Gastrocnemius medialis (tissue), 4 donors: Measurements from ENCODE around the gene INPP5A. TPM values are rescaled to one million over a fixed set of nuclear protein-coding genes. Genes with fewer than 3 reads are reported as not detected.

Source experiments
- ATAC-seq, 2 donors: fragments of 150-250 bp; one replicate each; pipeline ENCODE4 v1.9.1; 2016
- DNase-seq, 2 donors: peaks; one replicate each; pipeline ENCODE4 v3.0.0-alpha.2; 2019
- H3K27ac ChIP-seq, 4 donors: fragments of 200-600 bp; sonication (generic); 1 replicate in 1 of 4; 2 replicates in 3 of 4; pipeline ENCODE4 v1.5.1; 2016 to 2018; ENCODE audit warnings: mild to moderate bottlenecking in 2 of 4, moderate library complexity in 1 of 4
- H3K27me3 ChIP-seq, 3 donors: fragments of 200-600 bp; sonication (generic) in 2 of 3; 1 replicate in 1 of 3; 2 replicates in 2 of 3; pipeline versions ENCODE4 v1.5.1 to v1.6.0; 2016 to 2019; ENCODE audit warnings: mild to moderate bottlenecking in 1 of 3, moderate library complexity in 1 of 3
- H3K36me3 ChIP-seq, 2 donors: fragments of 200-600 bp; sonication (generic) in 1 of 2; one replicate each; pipeline ENCODE4 v1.5.1; 2017 to 2018
- H3K4me1 ChIP-seq, 2 donors: fragments of 200-600 bp; sonication (generic) in 1 of 2; one replicate each; pipeline ENCODE4 v1.5.1; 2016 to 2017; ENCODE audit warnings: mild to moderate bottlenecking in 2 of 2
- H3K4me3 ChIP-seq, 4 donors: fragments of 200-600 bp; sonication (generic) in 3 of 4; 1 replicate in 1 of 4; 2 replicates in 3 of 4; pipeline ENCODE4 v1.5.1; 2016 to 2019; ENCODE audit warnings: mild to moderate bottlenecking in 2 of 4
- H3K9me3 ChIP-seq, 3 donors: fragments of 200-600 bp; sonication (generic) in 2 of 3; 1 replicate in 1 of 3; 2 replicates in 2 of 3; pipeline ENCODE4 v1.5.1; 2016 to 2019
- POLR2A ChIP-seq, 2 donors: fragments of 450-650 bp; IDR thresholded peaks; one replicate each; pipeline ENCODE4 v1.6.1; 2017; ENCODE audit warnings: antibody characterized with exemption in 2 of 2, mild to moderate bottlenecking in 2 of 2, moderate library complexity in 2 of 2
- in situ Hi-C, 4 donors: fragments of 200-750 bp; cut with MboI; loops; one replicate each; pipeline versions ENCODE4 v1.15.0 to v1.8.0; 2017; ENCODE audit warnings: low sequenced_read_pairs in 4 of 4
- intact Hi-C: fragments of 100-400 bp; cut with DNase I; formaldehyde crosslinking; loops from one replicate; pipeline ENCODE4 v1.15.1; 2023; ENCODE audit warnings: low total_unique reads
- total RNA-seq, 4 donors: library from RNA; depleted of rRNA; stranded (reverse); fragments of >200 nt; gene quantifications; one replicate each; pipeline versions ENCODE4 v1.1.0 to v1.2.3, GENCODE V29; 2016
- TF ChIP-seq, protein P1 (sequence below), 5 experiments: fragments of 450-650 bp in 3 of 5; fragments of 200-600 bp in 2 of 5; sonication (generic) in 2 of 5; IDR thresholded peaks in 4 of 5; conservative IDR thresholded peaks in 1 of 5; 1 replicate in 4 of 5; 2 replicates in 1 of 5; pipeline ENCODE4 v1.5.1; 2016 to 2019; ENCODE audit warnings: antibody characterized with exemption in 5 of 5, mild to moderate bottlenecking in 3 of 5, moderate library complexity in 3 of 5

Gene INPP5A
- total RNA-seq, 4 donors from 2014 or later: 74.9 to 107 (median 92.4) TPM

GRCh38 chr10:132606536-132607316 is 69.1 kb downstream of the INPP5A start:
- peak; percentile 56 to 79 for DNase-seq
- Histone ChIP-seq H3K9me3 (no peaks in the 10 kb centered on the region), H3K4me1 (peaks cover 22 to 25% of the 10 kb centered on the region in 2 donors), H3K36me3 (no peaks in the 10 kb centered on the region), H3K27me3 (no peaks in the 10 kb centered on the region), H3K4me3 (peak overlapping the region in 3 of 4 donors; percentile 17 to 43 (median 18)), H3K27ac (peak overlapping the region in 1 of 4 donors; percentile 35)
- TF ChIP-seq, protein P1, sequence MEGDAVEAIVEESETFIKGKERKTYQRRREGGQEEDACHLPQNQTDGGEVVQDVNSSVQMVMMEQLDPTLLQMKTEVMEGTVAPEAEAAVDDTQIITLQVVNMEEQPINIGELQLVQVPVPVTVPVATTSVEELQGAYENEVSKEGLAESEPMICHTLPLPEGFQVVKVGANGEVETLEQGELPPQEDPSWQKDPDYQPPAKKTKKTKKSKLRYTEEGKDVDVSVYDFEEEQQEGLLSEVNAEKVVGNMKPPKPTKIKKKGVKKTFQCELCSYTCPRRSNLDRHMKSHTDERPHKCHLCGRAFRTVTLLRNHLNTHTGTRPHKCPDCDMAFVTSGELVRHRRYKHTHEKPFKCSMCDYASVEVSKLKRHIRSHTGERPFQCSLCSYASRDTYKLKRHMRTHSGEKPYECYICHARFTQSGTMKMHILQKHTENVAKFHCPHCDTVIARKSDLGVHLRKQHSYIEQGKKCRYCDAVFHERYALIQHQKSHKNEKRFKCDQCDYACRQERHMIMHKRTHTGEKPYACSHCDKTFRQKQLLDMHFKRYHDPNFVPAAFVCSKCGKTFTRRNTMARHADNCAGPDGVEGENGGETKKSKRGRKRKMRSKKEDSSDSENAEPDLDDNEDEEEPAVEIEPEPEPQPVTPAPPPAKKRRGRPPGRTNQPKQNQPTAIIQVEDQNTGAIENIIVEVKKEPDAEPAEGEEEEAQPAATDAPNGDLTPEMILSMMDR (IDR thresholded peaks at IDR 0.05 in 4 of 5, conservative IDR thresholded peaks at IDR 0.05 in 1 of 5): no peak
- no peak for TF ChIP-seq POLR2A (IDR thresholded peaks at IDR 0.05)
- intact Hi-C loops: no loop called here
- peak; percentile 78 to 91 for ATAC-seq
- in situ Hi-C loops: no loop called here

- Histone ChIP-seq H3K36me3 (no peaks in the 10 kb centered on the region), H3K27ac (no peak overlapping the region), H3K4me3 (no peak overlapping the region), H3K27me3 (no peaks in the 10 kb centered on the region), H3K9me3 (no peaks in the 10 kb centered on the region), H3K4me1 (peaks cover 18 to 28% of the 10 kb centered on the region in 2 donors)
- DNase-seq: no peak
- no peak for ATAC-seq
- no peak for TF ChIP-seq POLR2A (IDR thresholded peaks at IDR 0.05)
- TF ChIP-seq, protein P1 (IDR thresholded peaks at IDR 0.05 in 4 of 5, conservative IDR thresholded peaks at IDR 0.05 in 1 of 5): no peak
- in situ Hi-C loops (no loop called here), intact Hi-C loops (no loop called here)
These were observed 69.9 kb downstream of the INPP5A start for GRCh38 chr10:132607491-132607890.

GRCh38 chr10:132607961-132608495 is 70.4 kb downstream of the INPP5A start:
- in situ Hi-C loops (no loop called here), intact Hi-C loops (no loop called here)
- H3K27me3 ChIP-seq: no peaks in the 10 kb centered on the region
- no peaks in the 10 kb centered on the region for H3K9me3 ChIP-seq
- no peak overlapping the region for H3K4me3 ChIP-seq
- H3K4me1 ChIP-seq: peaks cover 18 to 32% of the 10 kb centered on the region in 2 donors
- TF ChIP-seq, protein P1 (IDR thresholded peaks at IDR 0.05 in 4 of 5, conservative IDR thresholded peaks at IDR 0.05 in 1 of 5): no peak
- TF ChIP-seq POLR2A (IDR thresholded peaks at IDR 0.05): no peak
- DNase-seq (no peak), ATAC-seq (no peak)
- no peak overlapping the region for H3K27ac ChIP-seq
- no peaks in the 10 kb centered on the region for H3K36me3 ChIP-seq

DNA sequence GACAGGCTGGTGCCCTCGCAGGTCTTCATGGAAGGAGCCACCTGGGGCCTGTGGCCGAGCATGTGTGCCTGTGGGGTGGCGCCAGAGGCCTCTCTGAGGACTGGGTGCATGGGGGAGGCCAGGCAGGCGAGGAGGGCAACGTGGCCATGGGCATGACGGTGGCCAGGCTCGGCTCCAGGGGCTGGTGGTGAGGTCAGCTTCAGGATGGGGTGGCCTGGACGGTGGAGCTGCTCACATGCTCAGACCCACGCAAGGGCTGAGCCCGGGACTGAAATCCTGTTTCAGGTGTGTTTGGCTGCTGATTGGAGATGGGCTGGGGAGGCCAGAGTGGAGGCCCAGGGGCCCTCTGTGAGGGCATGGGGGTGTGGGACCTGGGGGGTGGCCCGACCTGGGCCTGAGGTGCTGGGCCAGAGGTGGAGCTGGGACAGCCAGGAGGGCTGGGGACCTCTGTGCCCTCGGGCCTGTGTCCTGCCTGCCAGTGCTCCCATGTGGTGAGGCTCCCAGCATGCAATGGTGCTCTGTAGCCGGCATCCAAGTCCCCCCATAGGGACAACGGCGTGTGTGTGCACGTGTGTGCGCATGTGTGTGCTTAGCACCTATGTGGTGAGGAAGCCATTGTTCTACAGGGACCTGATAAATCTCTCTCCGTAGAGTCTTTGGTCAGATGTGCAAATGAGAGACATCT is 71.1 kb downstream of the INPP5A start:
- Histone ChIP-seq H3K4me3 (no peak overlapping the region), H3K4me1 (peaks cover 16 to 32% of the 10 kb centered on the region in 2 donors), H3K9me3 (no peaks in the 10 kb centered on the region), H3K27me3 (no peaks in the 10 kb centered on the region), H3K36me3 (no peaks in the 10 kb centered on the region), H3K27ac (no peak overlapping the region)
- in situ Hi-C loops: no loop called here
- intact Hi-C loops: no loop called here
- ATAC-seq: no peak
- no peak for DNase-seq
- TF ChIP-seq POLR2A (IDR thresholded peaks at IDR 0.05): no peak
- TF ChIP-seq, protein P1 (IDR thresholded peaks at IDR 0.05 in 4 of 5, conservative IDR thresholded peaks at IDR 0.05 in 1 of 5): no peak
